ENCODE data around the gene CSF1.
"Not testable (repeated sequence)": the region's sequence is repeated elsewhere in the genome, so short reads cannot be mapped to it uniquely, and the experiment has no call there.

CSF1 gene

DNA sequence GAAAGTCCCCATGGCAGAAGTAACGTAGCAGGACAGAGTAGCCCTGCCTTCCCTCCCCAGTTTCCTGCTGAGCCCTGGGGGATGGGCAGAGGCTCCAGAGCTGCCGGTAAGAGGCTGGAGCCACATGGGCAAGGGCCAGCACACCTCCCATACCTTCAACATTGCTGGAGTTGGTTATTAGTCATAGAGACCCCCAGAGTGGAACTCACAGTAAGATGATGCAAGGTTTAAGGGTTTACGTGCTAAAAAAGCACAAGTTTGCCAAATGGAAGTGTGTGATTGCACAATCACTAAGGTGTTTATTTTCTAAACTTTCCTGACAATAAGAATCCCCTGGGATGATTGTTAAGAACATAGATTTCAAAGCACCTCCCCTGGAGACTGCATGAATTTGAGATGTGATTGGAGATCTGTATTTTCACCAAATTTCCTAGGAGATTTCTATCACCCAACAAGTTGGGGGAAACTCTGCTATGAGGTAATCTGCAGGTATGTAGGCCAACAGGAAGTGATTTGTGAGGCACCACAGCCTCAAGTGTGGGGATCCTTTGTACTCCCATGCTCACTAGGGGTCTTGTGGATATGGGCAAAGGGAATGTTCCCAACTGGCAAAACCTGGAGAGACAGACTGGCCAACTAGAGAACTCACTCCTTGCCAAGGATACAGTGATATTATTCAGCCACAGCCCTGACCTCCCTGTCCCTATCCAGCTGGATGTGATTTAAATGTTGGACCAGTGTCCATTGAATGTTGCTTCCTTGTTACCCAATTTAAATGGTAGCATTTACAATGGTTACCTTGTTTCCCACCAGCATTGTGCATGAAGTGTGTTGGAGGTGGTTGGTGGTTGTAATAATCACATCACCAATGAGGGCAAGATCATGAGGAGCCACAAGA lies 37.1 kb upstream of the CSF1 start:
- no peak for DNase-seq (ENCODE audit: low spot score)
- TF ChIP-seq, protein P1, sequence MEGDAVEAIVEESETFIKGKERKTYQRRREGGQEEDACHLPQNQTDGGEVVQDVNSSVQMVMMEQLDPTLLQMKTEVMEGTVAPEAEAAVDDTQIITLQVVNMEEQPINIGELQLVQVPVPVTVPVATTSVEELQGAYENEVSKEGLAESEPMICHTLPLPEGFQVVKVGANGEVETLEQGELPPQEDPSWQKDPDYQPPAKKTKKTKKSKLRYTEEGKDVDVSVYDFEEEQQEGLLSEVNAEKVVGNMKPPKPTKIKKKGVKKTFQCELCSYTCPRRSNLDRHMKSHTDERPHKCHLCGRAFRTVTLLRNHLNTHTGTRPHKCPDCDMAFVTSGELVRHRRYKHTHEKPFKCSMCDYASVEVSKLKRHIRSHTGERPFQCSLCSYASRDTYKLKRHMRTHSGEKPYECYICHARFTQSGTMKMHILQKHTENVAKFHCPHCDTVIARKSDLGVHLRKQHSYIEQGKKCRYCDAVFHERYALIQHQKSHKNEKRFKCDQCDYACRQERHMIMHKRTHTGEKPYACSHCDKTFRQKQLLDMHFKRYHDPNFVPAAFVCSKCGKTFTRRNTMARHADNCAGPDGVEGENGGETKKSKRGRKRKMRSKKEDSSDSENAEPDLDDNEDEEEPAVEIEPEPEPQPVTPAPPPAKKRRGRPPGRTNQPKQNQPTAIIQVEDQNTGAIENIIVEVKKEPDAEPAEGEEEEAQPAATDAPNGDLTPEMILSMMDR (IDR thresholded peaks at IDR 0.05; ENCODE audit: extremely low read depth, missing control alignments), result no peak

DNA sequence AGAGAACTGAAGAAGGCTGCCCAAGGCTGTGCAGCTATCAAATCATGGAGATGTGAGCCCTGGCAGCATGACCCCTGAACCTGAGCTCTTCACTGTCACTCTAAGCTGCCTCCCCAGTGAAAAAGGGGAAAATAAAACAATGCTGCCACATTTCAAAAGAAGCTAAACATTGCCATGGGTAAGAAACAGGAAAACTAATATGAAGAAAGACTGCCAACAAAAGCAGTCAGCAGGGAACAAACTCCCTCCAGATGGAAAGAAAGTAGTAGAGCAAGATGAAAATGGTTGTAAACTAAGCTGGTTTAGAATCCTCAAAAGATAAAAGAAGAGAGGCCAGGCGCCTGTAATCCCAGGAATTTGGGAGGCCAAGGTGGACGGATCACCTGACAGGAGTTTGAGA lies 36.2 kb upstream of the CSF1 start:
- TF ChIP-seq, protein P1 (IDR thresholded peaks at IDR 0.05; ENCODE audit: extremely low read depth, missing control alignments), result no peak
- DNase-seq (ENCODE audit: low spot score), result no peak

DNA sequence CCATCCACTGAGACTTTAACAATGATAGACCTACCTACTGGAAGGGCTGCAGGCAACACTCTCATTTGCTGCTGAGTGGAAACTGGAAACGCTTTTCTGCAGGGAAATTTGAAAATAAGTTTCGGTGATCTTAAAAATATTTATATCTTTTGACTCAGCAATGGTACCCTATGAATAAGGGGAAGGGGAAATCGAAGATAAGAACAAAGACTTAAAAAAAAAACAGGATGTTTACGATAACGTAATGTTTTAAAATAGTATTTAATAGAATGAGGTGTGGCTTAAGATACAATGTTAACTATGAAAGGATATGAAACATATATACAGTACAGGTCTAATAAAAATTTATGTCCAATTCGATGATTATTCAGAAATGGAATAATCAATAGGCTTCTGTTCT lies 34.8 kb upstream of the CSF1 start:
- DNase-seq (ENCODE audit: low spot score), result no peak
- TF ChIP-seq, protein P1 (IDR thresholded peaks at IDR 0.05; ENCODE audit: extremely low read depth, missing control alignments), result no peak

DNA sequence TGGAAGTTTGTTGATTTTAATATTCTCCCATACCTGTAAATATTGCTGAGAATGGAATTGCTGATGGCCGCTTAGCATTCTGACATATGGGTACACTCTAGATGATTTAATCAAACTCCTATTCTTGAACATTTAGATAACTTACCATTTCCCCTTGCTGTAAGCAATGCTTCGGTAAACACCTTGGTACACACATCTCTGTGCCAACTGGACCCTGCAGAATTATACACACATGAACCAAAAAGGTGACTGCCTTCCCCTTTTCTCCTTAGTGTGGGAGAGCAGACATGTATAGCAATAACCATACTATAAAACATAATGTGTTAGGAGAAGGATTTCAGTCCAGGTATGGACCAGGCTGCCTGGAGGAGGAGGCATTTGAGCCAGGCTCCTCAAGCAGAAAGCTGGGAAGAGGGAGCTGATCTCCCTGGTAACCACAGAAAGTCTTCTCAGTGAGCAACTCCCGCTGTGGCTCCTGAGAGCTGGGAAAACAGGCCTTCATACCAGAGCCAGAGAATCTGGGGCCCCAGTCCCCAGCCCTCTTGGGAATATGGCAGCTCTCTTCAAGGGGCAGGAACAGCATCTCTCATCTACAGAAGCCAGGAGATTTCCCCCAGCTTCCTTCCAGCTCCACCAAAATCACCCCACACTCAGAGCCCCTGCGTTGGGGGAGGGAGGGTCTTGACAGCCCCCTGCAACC lies 33.9 kb upstream of the CSF1 start:
- DNase-seq (ENCODE audit: low spot score), result no peak
- TF ChIP-seq, protein P1 (IDR thresholded peaks at IDR 0.05; ENCODE audit: extremely low read depth, missing control alignments), result no peak

DNA sequence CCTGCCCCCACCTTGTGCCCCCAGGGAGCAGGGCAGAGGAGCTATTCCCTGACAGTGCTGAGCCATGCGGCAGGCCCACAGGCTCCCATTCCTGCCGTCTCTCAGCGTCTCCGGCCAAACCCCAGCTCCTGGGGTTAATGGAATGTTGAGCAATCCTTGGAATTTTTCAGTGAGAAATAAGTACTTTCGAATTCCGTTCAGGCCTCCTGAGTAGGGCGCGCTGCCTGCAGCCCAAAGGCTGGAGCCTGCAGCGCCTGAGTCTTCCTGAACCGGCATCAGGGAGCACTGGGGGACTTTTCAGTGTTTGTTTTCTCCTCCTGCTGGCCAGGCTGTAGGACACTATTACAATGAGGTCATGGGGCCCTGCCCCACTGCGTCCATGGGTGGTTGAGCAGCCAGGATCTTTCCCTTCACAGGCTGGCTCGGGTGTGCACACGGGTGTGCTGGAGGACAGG lies 33.3 kb upstream of the CSF1 start:
- no peak for DNase-seq (ENCODE audit: low spot score)
- TF ChIP-seq, protein P1 (IDR thresholded peaks at IDR 0.05; ENCODE audit: extremely low read depth, missing control alignments), result no peak

DNA sequence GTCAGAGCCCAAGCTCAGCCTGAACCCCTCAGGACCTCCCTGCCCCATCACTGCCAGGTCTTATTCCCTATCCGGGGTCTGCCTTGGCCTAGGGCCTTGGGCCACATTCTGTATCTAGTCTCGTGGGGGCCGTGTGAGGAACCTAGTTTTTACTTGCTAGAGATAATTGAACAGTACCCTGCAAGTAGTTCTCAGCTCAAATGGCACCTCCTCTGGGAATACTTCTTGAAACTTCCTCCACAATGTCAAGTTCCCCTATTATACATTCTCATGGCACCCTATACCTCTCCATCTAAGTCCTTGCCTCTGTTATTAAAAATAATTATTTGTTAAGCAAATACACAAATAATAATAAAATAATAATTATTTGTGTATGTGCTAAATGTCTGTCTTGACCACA lies 32.9 kb upstream of the CSF1 start:
- TF ChIP-seq, protein P1 (IDR thresholded peaks at IDR 0.05; ENCODE audit: extremely low read depth, missing control alignments), result no peak
- no peak for DNase-seq (ENCODE audit: low spot score)

DNA sequence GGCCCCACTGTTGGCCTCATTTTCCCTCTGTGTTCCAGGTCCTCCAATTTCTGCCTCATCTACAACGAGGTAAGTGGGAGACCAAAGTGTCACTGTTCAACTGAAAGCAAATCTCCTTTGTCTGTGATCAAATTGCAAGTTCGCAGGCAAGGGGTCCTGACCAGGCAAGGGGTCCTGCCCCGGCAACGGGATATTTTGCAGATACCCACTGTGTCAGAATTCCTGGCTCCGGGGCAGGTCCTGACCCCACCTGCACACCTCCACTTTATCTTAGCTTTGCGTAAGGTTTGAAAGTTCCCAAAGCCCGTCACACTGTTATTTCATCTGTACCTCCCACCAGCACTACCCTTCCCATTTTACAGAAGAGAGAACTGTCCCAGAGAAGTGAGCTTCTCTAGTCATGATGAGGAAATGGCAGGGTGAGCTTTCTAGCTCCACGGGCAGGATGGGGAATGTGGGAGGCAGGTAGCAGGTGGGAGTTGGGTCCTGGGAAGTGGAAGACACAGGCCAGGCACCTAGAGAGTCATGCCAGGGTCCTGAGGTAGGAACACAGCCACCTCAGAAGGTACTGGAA lies 32.0 kb upstream of the CSF1 start:
- no peak for DNase-seq (ENCODE audit: low spot score)
- TF ChIP-seq, protein P1 (IDR thresholded peaks at IDR 0.05; ENCODE audit: extremely low read depth, missing control alignments), result no peak

DNA sequence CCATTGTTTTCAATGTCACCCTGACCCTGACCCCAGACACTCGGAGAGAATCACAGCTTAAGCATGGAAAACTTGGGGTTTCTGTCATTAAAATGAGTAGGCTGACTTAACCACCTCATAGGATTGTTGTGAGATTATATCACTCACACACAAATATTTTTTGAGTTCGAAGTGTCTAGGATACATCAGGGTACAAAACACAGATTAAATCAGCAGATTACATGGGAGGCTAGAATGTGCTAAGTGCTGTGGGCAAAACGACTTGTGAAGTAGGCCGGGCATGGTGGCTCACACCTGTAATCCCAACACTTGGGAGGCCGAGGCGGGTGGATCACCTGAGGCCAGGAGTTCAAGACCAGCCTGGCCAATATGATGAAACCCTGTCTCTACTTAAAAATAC lies 31.3 kb upstream of the CSF1 start:
- DNase-seq (ENCODE audit: low spot score), result not testable (repeated sequence)
